Measurements from ENCODE around the gene DNAH11.

- TF ChIP-seq, protein P1, sequence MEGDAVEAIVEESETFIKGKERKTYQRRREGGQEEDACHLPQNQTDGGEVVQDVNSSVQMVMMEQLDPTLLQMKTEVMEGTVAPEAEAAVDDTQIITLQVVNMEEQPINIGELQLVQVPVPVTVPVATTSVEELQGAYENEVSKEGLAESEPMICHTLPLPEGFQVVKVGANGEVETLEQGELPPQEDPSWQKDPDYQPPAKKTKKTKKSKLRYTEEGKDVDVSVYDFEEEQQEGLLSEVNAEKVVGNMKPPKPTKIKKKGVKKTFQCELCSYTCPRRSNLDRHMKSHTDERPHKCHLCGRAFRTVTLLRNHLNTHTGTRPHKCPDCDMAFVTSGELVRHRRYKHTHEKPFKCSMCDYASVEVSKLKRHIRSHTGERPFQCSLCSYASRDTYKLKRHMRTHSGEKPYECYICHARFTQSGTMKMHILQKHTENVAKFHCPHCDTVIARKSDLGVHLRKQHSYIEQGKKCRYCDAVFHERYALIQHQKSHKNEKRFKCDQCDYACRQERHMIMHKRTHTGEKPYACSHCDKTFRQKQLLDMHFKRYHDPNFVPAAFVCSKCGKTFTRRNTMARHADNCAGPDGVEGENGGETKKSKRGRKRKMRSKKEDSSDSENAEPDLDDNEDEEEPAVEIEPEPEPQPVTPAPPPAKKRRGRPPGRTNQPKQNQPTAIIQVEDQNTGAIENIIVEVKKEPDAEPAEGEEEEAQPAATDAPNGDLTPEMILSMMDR (conservative IDR thresholded peaks at IDR 0.05 in 1 of 2, IDR thresholded peaks at IDR 0.05 in 1 of 2; ENCODE audit: low read depth in 1 of 2, low read length in 2 of 2): no peak
- no peak for TF ChIP-seq EZH2 (IDR thresholded peaks at IDR 0.05; ENCODE audit: low read length, missing control alignments)
Measured at GRCh38 chr7:21717323-21717722, 174.5 kb downstream of the DNAH11 start.

Measured in fibroblast of lung (primary cell).